Activated CD8-positive, alpha-beta T cell treated with anti-CD3 and anti-CD28 coated beads for 36 hours (primary cell): ENCODE measurements around the gene DOCK3. TPM values are rescaled to one million over a fixed set of nuclear protein-coding genes. Genes with fewer than 3 reads are reported as not detected.

ENCODE experiments used
- ATAC-seq: fragments of 200-7000 bp; cut with Tn5 transposase; one replicate; pipeline ENCODE4 v1.10.0; 2021; ENCODE audit warnings: mild to moderate bottlenecking, moderate library complexity
- CTCF ChIA-PET: fragments of 350-600 bp; sonication (Branson Sonifier 250); formaldehyde crosslinking; loops from one replicate; lab custom pipeline; 2021; ENCODE audit warnings: antibody characterized with exemption; lab: Charles Lee
- POLR2A ChIA-PET: fragments of 350-600 bp; sonication (Branson Sonifier 250); formaldehyde crosslinking; loops from one replicate; lab custom pipeline; 2021; ENCODE audit warnings: antibody characterized with exemption; lab: Charles Lee
- DNase-seq: peaks from one replicate; pipeline ENCODE4 v3.0.0-alpha.2; 2020
- H3K27ac Mint-ChIP-seq: one replicate; pipeline ENCODE4 v1.8.0; 2021; ENCODE audit warnings: mild to moderate bottlenecking, mixed read lengths
- H3K27me3 Mint-ChIP-seq: one replicate; pipeline ENCODE4 v1.8.0; 2021; ENCODE audit warnings: mixed read lengths
- H3K36me3 Mint-ChIP-seq: one replicate; pipeline ENCODE4 v1.8.0; 2021; ENCODE audit warnings: low read depth, mixed read lengths
- H3K4me1 Mint-ChIP-seq: one replicate; pipeline ENCODE4 v1.8.0; 2021; ENCODE audit warnings: low read depth, mixed read lengths
- H3K4me3 Mint-ChIP-seq: one replicate; pipeline ENCODE4 v1.8.0; 2021; ENCODE audit warnings: mild to moderate bottlenecking, moderate library complexity, mixed read lengths
- H3K9me3 Mint-ChIP-seq: one replicate; pipeline ENCODE4 v1.8.0; 2021; ENCODE audit warnings: mixed read lengths
- CTCF ChIP-seq: fragments of 200-600 bp; IDR thresholded peaks from one replicate; pipeline ENCODE4 v1.8.0; 2022; ENCODE audit warnings: antibody characterized with exemption, mild to moderate bottlenecking
- intact Hi-C: fragments of 100-400 bp; cut with micrococcal nuclease; formaldehyde crosslinking; loops from one replicate; pipeline ENCODE4 v1.10.0; 2022
- total RNA-seq, 2 experiments: library from RNA; stranded (reverse); gene quantifications; one replicate each; pipeline ENCODE4 v1.2.3, GENCODE V29; 2021

DOCK3 gene
- total RNA-seq, 2 experiments from 2014 or later: 3.6 to 4.2 TPM

- H3K4me1 Mint-ChIP-seq: peaks cover 23% of the 10 kb centered on the region
- no peak overlapping the region for H3K4me3 Mint-ChIP-seq
- H3K9me3 Mint-ChIP-seq: no peaks in the 10 kb centered on the region
- intact Hi-C loops: no loop called here
- no peak overlapping the region for H3K27ac Mint-ChIP-seq
- ATAC-seq (no peak), DNase-seq (no peak)
- no peaks in the 10 kb centered on the region for H3K27me3 Mint-ChIP-seq
- no peak for TF ChIP-seq CTCF
- no peaks in the 10 kb centered on the region for H3K36me3 Mint-ChIP-seq
- ChIA-PET POLR2A (interaction anchor here (0.6 kb wide), 1 partner anchor 281 kb away, joined by 3 read pairs; no protein-coding TSS in a partner anchor), CTCF (interaction anchor here (0.7 to 1.5 kb wide), 2 partner anchors 427 to 660 kb away, joined by 3 to 4 read pairs; no protein-coding TSS in a partner anchor)
Measured at GRCh38 chr3:51276046-51276445, 601.3 kb downstream of the DOCK3 start.

GRCh38 chr3:51279448-51279847, 604.7 kb downstream of the DOCK3 start:
- H3K4me3 Mint-ChIP-seq: no peak overlapping the region
- no peaks in the 10 kb centered on the region for H3K27me3 Mint-ChIP-seq
- POLR2A ChIA-PET: no interaction called here
- ATAC-seq: no peak
- CTCF ChIA-PET: interaction anchor here (2.1 kb wide), 1 partner anchor 308 kb away, joined by 5 read pairs; no protein-coding TSS in a partner anchor
- intact Hi-C loops: no loop called here
- no peak for DNase-seq
- H3K36me3 Mint-ChIP-seq: peaks cover 2% of the 10 kb centered on the region
- peaks cover 9% of the 10 kb centered on the region for H3K4me1 Mint-ChIP-seq
- TF ChIP-seq CTCF: no peak
- H3K9me3 Mint-ChIP-seq: no peaks in the 10 kb centered on the region
- H3K27ac Mint-ChIP-seq: no peak overlapping the region

- Mint-ChIP-seq H3K27ac (no peak overlapping the region), H3K9me3 (no peaks in the 10 kb centered on the region), H3K36me3 (peaks cover 3% of the 10 kb centered on the region), H3K4me1 (peaks cover 2% of the 10 kb centered on the region), H3K4me3 (no peak overlapping the region), H3K27me3 (no peaks in the 10 kb centered on the region)
- intact Hi-C loops: no loop called here
- ATAC-seq (no peak), DNase-seq (no peak)
- ChIA-PET POLR2A (interaction anchor here (0.6 kb wide), 2 partner anchors 105 to 115 kb away, joined by 3 read pairs; no protein-coding TSS in a partner anchor), CTCF (interaction anchor here (2.1 kb wide), 1 partner anchor 308 kb away, joined by 5 read pairs; no protein-coding TSS in a partner anchor)
- no peak for TF ChIP-seq CTCF
Measured at GRCh38 chr3:51280176-51280575, 605.4 kb downstream of the DOCK3 start.

GRCh38 chr3:51282931-51283330, 608.2 kb downstream of the DOCK3 start:
- CTCF ChIA-PET: no interaction called here

More at GRCh38 chr3:51282931-51283330, 608.2 kb downstream of the DOCK3 start:
- DNase-seq (no peak), ATAC-seq (no peak)
- no peak for TF ChIP-seq CTCF
- Mint-ChIP-seq H3K36me3 (peaks cover 10% of the 10 kb centered on the region), H3K27me3 (no peaks in the 10 kb centered on the region), H3K27ac (no peak overlapping the region), H3K9me3 (peaks cover 6% of the 10 kb centered on the region), H3K4me1 (no peaks in the 10 kb centered on the region), H3K4me3 (no peak overlapping the region)
- POLR2A ChIA-PET: no interaction called here
- intact Hi-C loops: no loop called here
